HG03039 (cell line): ENCODE results near the gene SULT4A1.

Source experiments
- ATAC-seq: cut with Tn5 transposase; IDR thresholded peaks from one replicate; pipeline ENCODE4 v1.9.1; 2021; ENCODE audit warnings: mild to moderate bottlenecking, moderate library complexity; ENCODE audit not compliant: unreplicated experiment

The SULT4A1 gene

DNA sequence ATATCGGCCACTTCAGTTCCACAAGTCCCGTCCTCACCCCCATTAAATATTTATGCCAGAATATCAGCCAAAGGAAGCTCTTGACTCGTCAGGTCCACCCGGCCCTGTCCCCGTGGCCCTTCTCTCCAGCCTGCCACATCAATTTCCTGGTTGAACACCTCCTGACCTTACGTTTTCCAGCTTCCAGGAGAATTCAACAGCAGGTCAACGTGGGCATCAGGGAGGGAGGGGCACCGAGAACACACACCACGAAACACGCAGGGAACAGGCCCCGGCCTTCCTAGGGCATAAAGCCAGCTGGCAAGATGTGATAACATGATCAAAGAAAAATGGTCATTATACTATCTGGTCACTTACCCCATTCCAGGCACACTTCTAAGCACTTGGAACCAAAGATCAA is 15.3 kb downstream of the SULT4A1 start:
- no peak for ATAC-seq

DNA sequence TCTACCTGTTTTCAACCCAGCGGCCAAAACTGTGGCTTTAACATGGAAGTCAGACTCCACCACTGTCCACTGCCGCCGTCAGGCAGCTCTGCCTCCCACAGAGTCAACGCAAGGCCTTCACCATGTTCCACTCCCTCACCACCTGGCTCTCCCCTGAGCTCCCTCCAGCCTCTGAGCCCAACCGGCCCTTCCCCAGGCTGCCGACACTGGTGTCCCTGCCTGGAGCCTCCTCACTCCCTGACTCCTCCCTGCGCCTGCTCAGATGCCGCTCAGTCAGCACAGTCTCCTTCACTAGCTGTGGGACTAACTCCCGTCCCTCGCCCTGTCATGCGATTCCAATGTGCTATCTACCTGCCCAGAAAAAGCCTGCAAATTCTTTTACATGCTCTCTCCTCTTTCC is 16.3 kb downstream of the SULT4A1 start:
- ATAC-seq: no peak

DNA sequence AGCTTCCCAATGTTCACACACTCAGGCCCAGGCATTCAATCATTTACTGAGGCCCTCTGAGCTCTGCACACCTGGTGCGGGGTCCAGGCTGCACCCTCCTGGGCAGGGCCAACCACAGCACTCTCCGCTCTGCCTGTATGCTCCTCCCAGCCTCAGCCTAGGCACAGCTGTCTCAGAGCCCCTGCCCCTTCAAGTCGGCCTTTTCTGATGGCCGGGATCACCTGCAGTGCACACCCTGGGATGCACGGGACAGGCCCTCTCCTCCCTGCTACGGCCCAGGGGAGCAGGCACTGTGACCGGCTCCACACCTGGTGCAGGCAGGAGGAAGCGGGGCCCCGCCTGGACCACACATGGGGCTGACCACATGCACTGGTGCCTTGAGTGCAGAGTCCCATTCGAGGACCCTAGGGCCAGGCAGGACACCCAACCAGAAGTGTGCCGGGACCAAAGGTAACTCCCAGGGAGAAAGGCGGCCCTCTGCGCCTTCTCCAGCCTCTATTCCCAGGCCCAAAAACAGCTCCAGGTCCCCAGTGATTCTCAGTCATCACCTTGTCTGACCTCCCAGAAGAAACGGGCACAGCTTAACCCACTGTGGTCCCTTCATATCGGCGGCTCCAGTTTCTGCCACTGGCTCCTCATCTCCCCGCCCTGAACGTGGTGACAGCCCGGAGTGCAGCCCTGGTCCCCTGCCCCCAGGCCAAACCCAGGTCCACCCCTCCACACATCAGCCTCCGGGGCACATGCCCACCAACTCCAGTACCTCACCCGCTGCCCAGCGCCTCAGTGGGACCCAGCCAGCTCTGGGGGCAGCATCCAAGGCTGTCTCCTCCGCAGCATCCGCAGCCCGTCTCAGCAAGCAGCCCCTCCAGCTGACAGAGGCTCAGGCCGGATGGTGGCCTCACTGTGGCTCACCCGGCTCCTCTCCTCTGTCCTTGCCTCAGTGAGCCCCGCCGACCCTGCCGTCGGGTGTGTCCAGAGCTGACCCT is 17.5 kb downstream of the SULT4A1 start:
- ATAC-seq: no peak

DNA sequence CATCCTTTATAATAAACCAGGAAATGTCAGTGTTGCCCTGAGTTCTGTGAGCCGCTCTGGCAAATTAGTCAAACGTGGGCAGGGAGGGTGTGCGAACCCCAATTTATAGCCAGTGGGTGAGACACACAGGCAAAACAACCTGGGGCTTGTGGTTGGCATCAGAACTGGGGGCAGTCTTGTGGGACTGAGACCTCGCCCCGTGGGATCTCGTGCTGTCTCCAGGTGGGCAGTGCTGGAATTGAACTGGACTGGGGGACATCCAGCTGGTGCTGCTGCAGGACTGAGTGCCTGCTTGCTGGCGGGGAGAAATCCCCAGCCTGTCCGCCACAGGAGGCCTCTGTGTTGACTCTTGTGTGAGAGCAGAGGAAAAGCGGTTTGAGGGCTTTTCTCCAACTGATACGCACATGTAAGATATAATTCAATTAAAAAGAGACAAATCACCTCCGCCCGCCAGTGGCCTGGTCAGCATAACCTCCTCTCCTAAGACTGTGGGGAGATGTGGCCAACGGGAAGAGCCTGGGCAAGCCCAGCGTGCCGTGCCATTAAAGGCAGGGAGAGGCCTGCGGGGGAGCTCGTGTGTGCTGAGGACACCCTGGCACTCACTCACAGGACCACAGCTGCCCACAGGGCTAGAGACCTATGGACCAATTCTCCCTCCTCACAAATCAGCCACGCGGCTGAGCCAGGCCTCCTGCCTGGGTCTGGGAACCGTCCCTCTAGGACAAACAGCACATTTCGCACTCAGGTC is 18.4 kb downstream of the SULT4A1 start:
- ATAC-seq: no peak

GRCh38 chr22:43841742-43842141 is 20.6 kb downstream of the SULT4A1 start:
- no peak for ATAC-seq

- ATAC-seq: no peak
These were observed 21.5 kb downstream of the SULT4A1 start for GRCh38 chr22:43840851-43841250.

- ATAC-seq: no peak
These were observed 21.9 kb downstream of the SULT4A1 start for GRCh38 chr22:43840431-43840830.

- ATAC-seq: no peak
These were observed 22.5 kb downstream of the SULT4A1 start for GRCh38 chr22:43839781-43840180.

DNA sequence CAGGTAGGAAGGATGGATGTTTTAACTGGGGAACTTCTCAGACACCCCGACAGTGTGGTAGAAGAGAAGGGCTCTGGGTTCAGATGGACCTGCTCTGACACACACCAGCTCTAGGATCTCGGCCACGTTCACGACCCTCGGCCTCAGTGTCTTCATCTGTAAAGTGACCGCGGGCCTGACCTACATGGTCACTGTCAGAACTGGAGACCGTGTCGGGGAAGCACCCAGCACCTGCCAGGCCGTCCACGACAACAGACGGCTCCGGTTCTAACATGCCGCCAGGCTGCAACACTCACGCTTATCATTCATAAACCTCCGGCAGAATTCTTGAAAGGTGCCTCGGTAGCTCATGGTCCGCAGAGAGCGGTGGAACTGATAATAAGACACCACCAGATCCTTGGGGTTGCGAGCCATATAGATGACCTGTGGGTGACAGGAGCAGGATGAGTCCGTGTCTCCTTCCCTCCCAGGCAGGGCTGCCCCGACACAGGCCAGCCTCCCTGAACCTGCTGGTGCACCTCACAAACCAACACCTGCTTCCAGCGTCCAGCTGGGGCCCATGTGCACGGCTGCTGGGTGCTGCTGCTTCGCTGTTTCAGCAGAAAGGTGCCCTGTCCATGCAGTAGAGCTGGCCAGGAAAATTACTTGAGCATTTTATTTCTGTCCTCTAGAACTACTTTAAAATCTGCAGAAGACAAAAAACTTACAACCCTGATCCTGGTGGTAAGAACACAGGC is 23.6 kb downstream of the SULT4A1 start:
- ATAC-seq: no peak

GRCh38 chr22:43838161-43838560 is 24.2 kb downstream of the SULT4A1 start:
- ATAC-seq: no peak

GRCh38 chr22:43837666-43838065 is 24.6 kb downstream of the SULT4A1 start:
- no peak for ATAC-seq

- ATAC-seq: no peak
These were observed 26.6 kb downstream of the SULT4A1 start for GRCh38 chr22:43835736-43836135.

DNA sequence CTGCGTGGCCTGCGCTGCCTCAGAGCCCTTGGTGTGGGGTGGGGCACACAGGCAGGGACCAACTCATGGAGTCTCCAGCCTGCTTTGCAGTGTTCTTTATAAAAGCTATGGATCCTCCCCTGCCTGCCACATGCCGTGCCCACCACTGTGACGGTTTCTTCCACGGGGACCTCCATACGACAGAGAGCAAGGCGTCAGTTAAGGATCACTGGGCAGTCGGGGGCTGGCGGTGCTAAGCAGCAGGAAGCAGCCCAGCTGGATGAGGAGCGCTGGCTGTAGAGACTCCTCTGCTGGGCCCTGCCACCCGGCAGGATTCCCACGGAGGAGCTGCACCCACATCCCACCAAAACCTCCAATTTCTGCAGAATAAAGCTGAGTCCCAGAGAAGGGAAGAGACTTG is 27.1 kb downstream of the SULT4A1 start:
- no peak for ATAC-seq

GRCh38 chr22:43833286-43834240 is 28.8 kb downstream of the SULT4A1 start:
- ATAC-seq: no peak

DNA sequence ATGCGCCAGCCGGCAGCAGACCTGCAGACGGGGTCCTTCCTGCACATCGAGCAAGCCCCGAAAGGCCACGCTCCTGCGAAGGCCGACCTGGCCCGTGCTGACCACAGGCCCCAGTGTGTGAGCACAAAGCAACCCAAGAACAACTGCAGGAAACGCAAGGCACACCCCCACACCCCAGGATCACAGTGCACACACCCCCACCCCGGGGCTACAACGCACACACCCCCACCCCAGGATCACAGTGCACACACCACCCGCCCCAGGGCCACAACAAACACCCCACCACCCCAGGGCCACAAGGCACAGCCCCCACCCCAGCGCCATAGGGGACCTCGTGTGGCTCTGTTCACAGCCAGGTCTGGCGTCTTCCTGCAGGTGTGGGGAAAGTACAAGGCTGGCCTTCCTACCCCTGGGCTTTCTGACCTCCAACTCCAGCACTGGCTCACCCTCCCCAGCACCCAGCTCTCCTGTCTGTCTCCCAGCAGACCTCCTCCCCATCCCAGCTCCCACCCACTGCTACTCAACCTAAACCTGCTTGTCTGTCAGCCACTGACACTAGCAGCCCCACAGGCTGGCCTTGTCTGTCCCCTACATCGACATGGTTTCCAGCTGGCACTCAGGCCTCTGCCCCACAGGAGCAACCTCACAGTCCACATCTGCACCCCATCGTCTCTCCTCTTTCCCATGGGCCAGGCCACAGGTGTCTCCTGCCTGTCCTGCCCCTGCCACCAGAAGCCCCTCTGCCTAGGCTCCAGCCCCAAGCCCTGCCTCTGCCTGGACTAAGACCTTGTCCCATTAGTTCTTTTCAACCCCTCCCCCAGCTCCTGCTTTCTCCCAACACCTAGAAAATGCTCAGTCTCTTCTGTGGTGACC is 29.7 kb downstream of the SULT4A1 start:
- ATAC-seq: no peak

DNA sequence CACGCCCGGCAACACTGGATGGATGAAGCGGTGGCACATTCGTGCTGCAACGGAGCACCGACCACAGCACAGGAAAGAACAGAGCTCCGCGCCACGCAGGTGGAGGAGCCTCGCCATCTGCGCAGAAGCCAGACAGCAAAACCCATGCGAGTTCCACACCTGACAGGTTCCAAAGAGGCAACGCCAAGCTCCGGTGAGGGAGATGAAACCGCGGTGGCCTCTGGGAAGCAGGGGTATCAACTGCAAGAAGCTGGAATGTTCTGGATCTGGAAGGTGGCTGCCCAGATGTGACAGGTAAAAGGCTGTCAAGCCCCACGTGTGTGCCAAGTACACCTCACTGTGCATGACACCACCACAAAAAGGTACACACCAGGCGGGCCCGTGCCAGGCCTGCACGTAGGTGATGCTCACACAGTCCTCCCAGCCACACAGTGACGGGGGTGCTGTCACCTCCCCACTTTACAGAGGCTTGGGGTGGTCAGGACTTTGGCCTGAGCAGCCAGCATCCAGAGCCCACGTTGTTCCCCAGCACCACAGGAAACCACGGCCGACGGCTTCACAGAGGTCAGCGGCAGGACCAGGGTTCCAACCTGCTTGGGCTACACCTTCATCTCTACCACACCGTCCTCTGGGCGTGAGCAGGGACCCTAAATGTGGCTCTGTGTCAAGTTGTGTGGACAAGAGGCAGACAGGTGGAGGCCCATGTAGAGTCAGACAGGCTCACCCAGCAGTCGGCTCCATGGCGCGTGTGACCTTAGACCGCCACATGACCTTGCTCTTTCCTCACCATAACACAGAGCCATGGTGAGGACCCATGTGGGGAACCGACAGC is 30.5 kb downstream of the SULT4A1 start:
- no peak for ATAC-seq

DNA sequence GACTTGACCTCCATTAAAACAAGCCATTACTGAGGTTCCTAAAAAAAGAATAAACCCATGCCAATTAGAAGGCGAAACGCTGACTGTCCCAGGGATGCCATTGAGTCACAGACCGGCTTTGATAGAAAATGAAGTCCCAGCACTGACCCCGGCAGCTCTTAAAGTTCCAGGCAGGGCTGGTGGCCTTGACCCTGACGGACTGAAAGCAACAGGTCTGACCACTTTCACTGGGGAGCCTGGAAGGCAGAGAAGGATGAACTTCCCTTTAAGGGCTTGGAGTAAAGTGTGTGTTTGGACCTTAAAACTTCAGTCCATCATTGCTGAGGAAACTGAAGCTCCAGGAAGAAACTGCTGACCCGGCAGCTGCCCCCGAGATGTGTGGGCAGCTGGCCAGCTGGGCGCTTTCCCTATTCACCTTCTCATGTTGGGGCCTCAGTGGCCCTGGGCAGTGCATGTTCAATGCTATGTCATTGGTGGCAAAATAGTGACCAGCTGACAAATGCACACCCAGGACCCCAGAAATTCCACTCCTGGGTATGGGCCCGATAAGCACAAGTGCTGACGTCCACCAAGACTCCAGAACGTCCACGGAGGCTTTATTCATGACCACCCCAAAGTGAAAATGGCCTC is 31.3 kb downstream of the SULT4A1 start:
- no peak for ATAC-seq
